Astrocyte of the spinal cord (primary cell): ENCODE results near the gene ATF6B.

Experiments
- DNase-seq: peaks from one replicate; pipeline ENCODE4 v3.0.0; 2011; ENCODE audit warnings: low read depth, low spot score
- H3K4me3 ChIP-seq: 2 replicates; pipeline ENCODE4 v1.5.1; 2011; ENCODE audit warnings: low read depth, mild to moderate bottlenecking, low read length, moderate library complexity
- in situ Hi-C: cut with HindIII; loops from 2 replicates; pipeline ENCODE4 v1.10.0; 2017; ENCODE audit warnings: low sequenced_read_pairs
- TF ChIP-seq, protein P1 (sequence below): IDR thresholded peaks from 2 replicates; pipeline ENCODE4 v1.5.1; 2012; ENCODE audit warnings: low read depth, mild to moderate bottlenecking, low read length, inconsistent platforms

Gene ATF6B

DNA sequence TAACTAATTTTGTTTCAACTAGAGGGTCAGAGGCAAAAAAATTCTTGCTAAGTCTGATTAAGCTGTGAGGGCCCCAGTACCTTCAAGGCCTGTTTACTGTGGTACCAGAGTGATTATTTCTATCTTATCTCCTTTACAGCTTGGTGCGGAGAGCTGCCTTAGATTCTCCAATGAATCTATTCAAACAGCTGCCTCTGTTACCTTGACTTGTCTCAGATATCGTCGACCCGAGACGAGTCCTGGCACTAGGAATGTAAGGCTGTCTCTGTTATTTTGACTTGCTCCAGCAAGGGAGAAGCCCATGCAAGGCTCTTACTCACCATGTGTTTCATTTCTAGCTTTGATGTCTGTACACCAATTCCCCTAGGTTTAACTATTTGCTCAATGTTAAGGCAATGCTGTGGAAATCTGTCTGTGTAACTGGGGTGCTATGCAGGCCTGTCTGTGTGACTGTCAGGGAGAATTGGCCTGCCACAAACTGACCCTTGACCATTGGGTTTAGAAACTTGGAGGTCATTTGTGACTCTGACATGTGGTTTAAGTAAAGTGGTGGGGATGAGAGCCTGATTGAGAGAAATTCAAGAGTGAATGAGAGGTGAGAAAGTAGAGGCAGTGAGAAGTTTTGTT, 12.5 kb upstream of the ATF6B start:
- in situ Hi-C loops: no loop called here
- TF ChIP-seq, protein P1, sequence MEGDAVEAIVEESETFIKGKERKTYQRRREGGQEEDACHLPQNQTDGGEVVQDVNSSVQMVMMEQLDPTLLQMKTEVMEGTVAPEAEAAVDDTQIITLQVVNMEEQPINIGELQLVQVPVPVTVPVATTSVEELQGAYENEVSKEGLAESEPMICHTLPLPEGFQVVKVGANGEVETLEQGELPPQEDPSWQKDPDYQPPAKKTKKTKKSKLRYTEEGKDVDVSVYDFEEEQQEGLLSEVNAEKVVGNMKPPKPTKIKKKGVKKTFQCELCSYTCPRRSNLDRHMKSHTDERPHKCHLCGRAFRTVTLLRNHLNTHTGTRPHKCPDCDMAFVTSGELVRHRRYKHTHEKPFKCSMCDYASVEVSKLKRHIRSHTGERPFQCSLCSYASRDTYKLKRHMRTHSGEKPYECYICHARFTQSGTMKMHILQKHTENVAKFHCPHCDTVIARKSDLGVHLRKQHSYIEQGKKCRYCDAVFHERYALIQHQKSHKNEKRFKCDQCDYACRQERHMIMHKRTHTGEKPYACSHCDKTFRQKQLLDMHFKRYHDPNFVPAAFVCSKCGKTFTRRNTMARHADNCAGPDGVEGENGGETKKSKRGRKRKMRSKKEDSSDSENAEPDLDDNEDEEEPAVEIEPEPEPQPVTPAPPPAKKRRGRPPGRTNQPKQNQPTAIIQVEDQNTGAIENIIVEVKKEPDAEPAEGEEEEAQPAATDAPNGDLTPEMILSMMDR: no peak
- DNase-seq: no peak
- no peak overlapping the region for H3K4me3 ChIP-seq

DNA sequence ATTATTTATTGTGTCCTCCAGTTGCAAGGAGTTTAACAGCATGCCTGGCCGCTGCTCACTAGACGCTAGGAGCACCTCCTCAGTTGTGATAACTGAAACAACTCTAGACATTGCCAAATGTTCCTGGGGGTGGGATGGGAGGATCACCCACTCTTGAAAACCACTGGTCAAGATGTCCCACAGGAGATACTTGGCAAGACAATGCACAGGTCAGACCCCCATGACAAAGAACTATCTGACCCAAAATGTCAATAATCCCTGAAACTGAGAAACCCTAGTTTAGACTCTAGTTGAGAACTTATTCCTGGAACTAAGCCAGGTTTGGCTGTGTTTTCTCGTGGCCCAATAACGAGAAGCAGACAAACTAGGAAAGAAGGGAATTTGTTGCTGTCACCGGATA, 11.5 kb upstream of the ATF6B start:
- no peak overlapping the region for H3K4me3 ChIP-seq
- TF ChIP-seq, protein P1: no peak
- in situ Hi-C loops: no loop called here
- no peak for DNase-seq

DNA sequence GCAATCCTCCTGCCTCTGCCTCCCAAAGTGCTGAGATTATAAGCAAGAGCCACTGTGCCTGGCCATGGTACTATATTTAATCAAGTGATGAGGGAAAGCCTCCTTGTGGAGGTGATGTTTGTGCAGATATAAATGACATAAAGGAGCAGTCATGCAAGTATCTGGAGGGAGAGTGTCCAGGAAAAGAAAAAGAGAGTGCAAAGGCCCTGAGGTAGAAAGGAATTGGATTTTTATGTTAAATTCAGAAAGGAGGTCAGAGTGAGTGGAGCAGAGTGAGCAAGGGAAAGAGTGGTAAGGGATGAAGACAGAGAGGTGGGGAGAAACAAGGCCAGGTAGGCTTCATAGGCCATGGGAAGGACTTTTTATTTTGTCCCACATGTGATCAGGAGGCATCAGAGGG, 9.4 kb upstream of the ATF6B start:
- TF ChIP-seq, protein P1: no peak
- no peak for DNase-seq
- in situ Hi-C loops: no loop called here
- H3K4me3 ChIP-seq: no peak overlapping the region

DNA sequence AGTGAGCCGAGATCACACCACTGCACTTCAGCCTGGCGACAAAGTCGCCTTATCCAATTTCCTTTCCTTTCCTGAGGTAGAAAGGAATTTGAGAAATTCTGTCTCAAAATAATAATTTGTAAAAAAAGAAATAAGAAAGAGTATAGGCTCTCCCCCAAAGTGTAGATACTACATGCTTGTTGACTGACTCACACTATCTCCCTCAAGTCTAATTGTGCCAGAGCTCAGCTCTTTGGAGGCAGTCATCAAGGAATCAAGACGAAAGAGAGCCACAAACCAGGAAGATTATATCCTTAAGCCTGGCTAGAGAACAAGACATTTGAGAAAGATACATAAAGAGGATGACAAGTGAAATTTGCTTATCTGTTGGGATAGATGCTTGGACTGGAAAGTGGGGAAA, 5.7 kb upstream of the ATF6B start:
- DNase-seq: no peak
- in situ Hi-C loops: no loop called here
- TF ChIP-seq, protein P1: no peak
- H3K4me3 ChIP-seq: no peak overlapping the region

DNA sequence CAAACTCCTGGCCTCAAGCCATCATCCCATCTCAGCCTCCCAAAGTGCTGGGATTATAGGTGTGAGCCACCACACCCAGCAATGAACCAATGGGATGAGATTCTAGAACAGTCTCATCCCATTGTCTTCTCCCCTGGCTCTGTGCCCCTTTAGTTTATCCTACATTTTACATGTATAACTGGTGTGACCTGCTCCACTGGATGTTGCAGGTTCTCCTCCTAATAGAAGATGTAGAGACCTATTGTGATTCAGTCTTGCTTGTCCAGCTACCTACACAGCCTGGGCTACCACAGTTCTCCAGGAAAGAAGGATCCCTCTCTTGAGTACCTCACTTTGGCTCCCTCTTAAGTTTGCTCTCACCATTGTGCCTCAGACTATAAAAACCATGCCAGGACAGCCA, 4.1 kb upstream of the ATF6B start:
- in situ Hi-C loops: no loop called here
- no peak for DNase-seq
- H3K4me3 ChIP-seq: no peak overlapping the region
- TF ChIP-seq, protein P1: no peak

DNA sequence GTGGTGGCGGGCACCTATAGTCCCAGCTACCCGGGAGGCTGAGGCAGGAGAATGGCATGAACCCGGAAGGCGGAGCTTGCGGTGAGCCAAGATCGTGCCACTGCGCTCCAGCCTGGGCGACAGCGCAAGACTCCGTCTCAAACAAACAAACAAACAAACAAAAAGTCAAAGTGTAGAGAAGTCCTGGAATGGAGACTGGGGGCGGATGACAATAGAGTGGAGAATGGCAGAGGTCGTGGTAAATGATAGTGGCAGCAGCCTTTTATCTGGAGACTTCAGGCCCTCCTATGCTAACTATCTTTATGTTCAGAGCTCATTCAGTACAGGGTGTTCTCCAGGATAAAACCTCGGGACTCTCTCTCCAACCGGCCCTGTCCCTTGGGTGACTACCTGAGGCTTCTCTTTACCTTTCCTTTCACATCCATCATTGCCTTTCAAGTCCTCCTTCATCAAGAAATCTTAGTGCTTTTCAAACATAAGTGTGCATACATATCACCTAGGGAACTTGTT, 3.4 kb upstream of the ATF6B start:
- in situ Hi-C loops: no loop called here
- TF ChIP-seq, protein P1: no peak
- no peak for DNase-seq
- H3K4me3 ChIP-seq: no peak overlapping the region
